Stimulated activated CD4-positive, alpha-beta T cell treated with anti-CD3 and anti-CD28 coated beads, Interleukin-1b, Interleukin-23, amount 100 ng/mL, for 24 hours (primary cell): ENCODE data around the gene TRIP10.
"Not testable (repeated sequence)": the region's sequence is repeated elsewhere in the genome, so short reads cannot be mapped to it uniquely, and the experiment has no call there.

ENCODE experiments used
- DNase-seq, 4 experiments: peaks; one replicate each; pipeline ENCODE4 v3.0.0-alpha.2; 2020; ENCODE audit warnings: low read depth in 4 of 4, low spot score in 1 of 4

Gene TRIP10

GRCh38 chr19:6790194-6791128, 51.0 kb downstream of the TRIP10 start:
- no peak for DNase-seq

DNA sequence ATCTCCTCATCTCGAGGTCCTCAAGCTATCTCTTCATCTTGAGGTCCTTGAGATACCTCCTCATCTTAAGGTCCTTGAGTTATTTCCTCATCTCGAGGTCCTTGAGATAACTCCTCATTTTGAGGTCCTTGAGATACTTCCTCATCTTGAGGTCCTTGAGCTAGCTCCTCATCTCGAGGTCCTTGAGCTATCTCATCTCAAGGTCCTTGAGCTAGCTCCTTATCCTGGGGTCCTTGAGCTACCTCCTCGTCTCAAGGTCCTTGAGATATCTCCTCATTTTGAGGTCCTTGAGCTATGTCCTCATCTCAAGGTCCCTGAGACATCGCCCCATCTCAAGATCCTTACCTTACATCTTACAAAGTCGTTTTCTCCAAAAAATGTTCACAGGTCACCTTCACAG, 51.8 kb downstream of the TRIP10 start:
- no peak for DNase-seq

GRCh38 chr19:6793411-6793810, 53.9 kb downstream of the TRIP10 start:
- no peak for DNase-seq

DNA sequence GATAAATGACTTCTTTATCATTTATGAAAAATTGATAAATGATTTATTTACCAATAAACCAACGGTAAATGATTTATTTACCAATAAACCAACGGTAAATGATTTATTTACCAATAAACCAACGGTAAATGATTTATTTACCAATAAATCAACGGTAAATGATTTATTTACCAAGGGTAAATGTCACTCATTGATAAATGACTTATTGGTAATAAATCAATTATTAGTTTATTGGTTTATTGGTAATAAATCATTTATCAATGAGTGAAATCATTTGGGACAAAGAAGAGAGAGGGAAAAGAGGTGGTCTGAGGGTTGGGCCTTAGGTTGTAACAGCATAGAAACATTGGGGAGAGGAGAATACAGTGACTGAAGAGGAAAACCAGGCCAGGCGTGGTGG, 54.5 kb downstream of the TRIP10 start:
- DNase-seq, result no peak

DNA sequence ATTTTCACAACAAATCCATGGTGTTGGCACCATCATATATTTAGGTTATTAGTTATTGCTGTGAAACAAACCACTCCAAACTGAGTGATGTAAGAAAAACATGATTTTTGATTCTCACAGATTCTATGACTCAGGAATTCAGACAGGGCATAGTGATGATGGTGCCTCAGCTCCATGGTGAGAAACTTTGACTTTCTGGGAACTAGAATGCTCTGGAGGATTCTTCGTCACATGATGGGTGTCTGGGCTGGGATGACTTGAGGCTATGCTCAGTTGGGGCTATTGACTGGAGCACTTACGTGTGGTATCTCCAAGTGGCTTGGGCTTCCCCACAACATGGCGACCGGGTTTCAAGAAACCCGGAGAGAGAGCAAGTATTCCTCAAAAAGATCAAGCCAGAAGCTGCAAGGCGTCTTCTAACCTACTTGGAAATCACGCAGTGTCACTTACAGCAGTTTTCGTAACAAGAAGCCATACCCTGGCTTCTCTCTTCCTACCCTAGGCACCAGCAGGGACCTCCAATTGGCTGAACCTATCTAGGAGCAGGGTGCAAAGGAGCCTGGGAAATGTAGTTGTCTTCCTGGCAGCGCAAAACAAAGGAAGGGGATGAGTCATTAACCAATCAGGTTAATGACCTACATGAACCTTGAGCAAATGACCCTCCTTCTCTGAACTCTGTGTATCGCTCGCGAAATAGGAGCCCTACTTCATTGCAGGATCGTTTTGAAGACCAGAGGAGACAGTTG, 55.4 kb downstream of the TRIP10 start:
- DNase-seq, result no peak

GRCh38 chr19:6796278-6796677, 56.8 kb downstream of the TRIP10 start:
- DNase-seq, result no peak

GRCh38 chr19:6797646-6798045, 58.2 kb downstream of the TRIP10 start:
- DNase-seq, result no peak

DNA sequence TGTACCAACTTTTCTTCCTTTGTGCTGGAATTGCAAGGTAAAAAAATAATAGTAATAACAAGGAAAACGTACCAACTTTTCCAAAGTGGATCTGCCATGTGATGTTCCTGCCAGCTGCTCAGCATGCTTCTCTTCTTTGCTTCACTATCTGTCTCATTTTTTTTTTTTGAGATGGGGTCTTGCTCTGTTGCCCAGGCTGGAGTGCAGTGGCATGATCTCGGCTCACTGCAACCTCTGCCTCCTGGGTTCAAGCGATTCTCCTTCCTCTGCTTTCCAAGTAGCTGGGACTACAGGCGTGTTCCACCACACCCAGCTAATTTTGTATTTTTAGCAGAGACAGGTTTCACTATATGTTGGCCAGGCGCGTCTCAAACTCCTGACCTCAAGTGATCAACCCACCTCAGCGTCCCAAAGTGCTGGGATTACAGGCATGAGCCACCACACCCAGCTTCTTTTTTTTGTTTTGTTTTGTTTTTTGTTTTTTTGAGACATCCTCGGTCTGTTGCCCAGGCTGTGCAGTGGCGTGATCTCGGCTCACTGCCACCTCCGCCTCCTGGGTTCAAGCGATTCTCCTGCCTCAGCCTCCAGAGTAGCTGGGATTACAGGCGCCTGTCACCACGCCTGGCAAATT, 60.8 kb downstream of the TRIP10 start:
- not testable (repeated sequence) for DNase-seq

- DNase-seq, result no peak
Observed at GRCh38 chr19:6800991-6801484, 61.6 kb downstream of the TRIP10 start.
